Uterus (tissue), 2 donors: Measurements from ENCODE around the gene SH2B3.

ENCODE experiments used
- CTCF ChIP-seq, 4 experiments: fragments of 200-600 bp in 2 of 4; fragments of 450-650 bp in 2 of 4; sonication (generic) in 2 of 4; IDR thresholded peaks; one replicate each; pipeline ENCODE4 v1.5.1; 2016 to 2019; ENCODE audit warnings: antibody characterized with exemption in 4 of 4, mild to moderate bottlenecking in 2 of 4, moderate library complexity in 1 of 4
- POLR2A ChIP-seq, 2 donors: fragments of 450-650 bp; IDR thresholded peaks; one replicate each; pipeline ENCODE4 v1.6.1; 2016; ENCODE audit warnings: antibody characterized with exemption in 2 of 2, mild to moderate bottlenecking in 1 of 2, moderate library complexity in 1 of 2

DNA sequence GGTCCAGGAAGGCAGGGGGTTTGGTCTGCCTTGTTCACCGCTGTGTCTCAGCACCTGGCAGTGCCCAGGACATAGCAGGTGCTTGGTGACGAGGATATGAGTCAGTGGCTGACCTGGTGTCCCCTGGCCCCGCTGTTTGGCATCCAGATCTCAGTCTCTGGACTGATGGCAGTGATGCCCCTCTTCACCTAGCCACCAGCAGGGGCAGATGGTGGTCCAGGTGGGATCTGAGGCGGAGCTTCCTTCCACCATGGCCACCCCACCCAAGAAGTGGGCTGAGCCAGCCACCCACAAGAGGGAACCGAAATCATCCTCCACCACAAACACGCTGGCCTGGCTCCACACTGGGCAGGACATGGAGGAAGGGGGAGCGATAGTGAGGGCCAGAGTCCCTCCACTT is 16.1 kb upstream of the SH2B3 start:
- no peak for TF ChIP-seq CTCF (IDR thresholded peaks at IDR 0.05)
- no peak for TF ChIP-seq POLR2A (IDR thresholded peaks at IDR 0.05)
